COLO668 (cell line): ENCODE measurements around the gene CLNK.
"Not testable (repeated sequence)": the region's sequence is repeated elsewhere in the genome, so short reads cannot be mapped to it uniquely, and the experiment has no call there.

Experiments
- DNase-seq: peaks from one replicate; lab custom pipeline; 2025; ENCODE audit not compliant: unreplicated experiment; lab: John Stamatoyannopoulos, UW

CLNK gene

GRCh38 chr4:10614926-10615325 lies 69.6 kb downstream of the CLNK start:
- not testable (repeated sequence) for DNase-seq

DNA sequence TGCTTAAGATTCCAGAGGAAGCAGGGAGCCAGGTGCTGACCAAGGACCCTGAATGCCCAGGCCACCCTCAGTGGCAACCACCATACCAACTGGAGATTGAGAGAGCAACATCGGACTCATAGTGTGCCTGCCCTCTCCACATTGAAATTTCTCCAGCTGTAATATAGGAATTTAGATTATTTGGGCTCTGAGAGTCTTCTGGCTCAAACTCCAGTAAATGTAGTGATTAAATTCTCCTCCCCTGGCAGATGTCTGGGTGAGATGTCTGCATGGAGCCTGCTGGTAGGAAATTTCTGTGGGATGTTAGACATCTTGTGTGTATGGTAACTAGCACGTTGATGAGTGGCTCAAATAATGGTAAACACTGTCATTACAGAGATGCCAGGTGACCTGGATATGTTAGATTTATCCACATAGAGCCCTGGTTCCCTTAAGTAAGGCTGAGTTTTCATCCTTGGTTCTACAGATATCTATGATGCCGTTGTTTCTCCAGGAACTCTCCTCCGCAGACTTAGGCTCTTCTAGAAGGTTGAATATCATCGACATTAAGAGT lies 70.6 kb downstream of the CLNK start:
- no peak for DNase-seq

DNA sequence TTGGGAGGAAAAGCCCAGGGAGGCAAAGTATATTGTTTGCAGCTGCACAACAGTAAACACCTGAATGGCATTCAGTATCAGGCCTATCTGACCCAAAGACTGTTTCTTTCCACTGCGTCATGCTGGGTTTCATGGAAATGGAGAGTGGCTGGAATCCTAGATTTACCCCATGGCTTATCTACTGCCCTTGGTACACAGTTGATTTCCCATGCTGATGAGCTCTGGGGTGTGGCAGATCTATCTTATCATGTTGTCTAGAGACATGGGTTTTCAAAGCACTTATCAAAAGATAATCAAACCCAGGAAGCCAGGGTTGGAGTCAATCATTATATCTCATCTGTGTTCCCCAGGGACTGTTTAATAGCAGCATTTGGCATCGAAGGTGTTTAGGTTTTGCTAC lies 72.1 kb downstream of the CLNK start:
- DNase-seq: no peak

GRCh38 chr4:10611673-10612072 lies 72.9 kb downstream of the CLNK start:
- no peak for DNase-seq

DNA sequence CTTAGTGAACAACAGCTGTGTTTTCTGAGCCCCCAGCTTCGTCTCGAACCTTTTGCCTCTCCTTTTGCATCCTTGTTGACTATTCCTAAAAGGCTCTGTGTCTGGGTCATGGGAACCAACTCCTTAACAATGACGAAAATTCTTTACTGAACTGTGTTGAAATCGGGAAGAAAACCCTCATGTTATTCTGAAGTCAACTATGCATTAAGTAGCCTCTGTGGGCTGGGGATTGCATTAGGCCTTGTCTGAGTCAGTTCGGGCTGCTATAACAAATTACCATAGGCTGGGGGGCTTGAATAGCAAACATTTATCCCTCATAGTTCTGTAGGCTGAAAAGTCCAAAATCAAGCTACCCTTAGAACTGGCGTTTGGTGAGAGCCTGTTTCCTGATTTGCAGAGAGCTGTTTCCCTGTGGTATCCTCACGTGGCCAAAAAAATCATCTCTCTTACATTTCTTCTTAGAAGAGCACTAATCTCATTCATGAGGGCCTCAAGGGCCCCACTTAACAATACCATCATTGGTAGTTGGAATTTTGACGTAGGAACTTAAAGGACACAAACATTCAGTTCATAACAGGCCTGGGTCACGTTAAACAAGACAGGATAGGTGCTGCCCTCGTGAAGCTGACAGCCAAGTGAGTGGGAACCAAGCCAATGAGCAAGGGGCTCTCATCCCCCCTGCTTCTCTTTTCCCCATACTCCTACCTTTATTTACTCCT lies 75.9 kb downstream of the CLNK start:
- DNase-seq: no peak

GRCh38 chr4:10607206-10607605 lies 77.4 kb downstream of the CLNK start:
- DNase-seq: no peak

- DNase-seq: no peak
These were observed 77.9 kb downstream of the CLNK start for GRCh38 chr4:10606483-10607155.

- no peak for DNase-seq
These were observed 78.7 kb downstream of the CLNK start for GRCh38 chr4:10605746-10606482.

DNA sequence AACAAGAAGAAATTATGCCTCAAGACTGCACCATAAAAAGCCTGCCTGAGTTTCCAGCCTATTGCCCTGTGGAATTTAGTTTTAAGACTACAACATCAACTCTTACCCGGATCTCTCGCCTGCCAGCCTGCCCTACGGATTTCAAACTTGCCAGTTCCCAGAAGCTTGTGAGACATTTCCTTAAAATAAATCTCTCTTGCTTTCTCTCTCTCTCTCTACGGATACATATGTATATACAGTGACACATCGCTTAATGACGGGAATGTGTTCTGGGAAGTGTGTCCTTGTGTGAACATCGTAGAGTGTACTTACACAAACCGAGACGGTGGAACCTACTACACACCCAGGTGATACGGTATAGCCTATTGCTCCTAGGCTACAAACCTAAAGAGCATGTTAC lies 79.5 kb downstream of the CLNK start:
- no peak for DNase-seq

- no peak for DNase-seq
These were observed 85.0 kb downstream of the CLNK start for GRCh38 chr4:10599574-10599973.

DNA sequence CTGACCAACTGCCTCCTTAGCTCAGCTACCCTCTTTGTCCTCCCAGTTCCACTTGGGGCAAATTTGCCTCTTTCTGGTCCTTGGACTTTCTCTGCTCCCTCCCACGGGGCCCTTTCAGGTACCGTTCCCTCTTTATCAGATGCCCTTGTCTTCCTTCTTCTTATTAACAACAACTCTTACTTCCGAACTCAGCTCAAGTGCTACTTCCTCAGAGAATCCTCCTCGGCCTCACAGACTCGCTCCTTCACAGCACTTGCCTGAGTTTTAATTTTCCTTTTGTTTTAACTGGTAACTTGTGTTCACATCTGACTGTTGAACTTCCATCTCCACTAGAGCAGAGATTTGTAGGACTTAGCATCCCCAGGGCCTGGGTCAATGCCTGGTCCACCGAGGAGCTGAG lies 85.7 kb downstream of the CLNK start:
- no peak for DNase-seq

DNA sequence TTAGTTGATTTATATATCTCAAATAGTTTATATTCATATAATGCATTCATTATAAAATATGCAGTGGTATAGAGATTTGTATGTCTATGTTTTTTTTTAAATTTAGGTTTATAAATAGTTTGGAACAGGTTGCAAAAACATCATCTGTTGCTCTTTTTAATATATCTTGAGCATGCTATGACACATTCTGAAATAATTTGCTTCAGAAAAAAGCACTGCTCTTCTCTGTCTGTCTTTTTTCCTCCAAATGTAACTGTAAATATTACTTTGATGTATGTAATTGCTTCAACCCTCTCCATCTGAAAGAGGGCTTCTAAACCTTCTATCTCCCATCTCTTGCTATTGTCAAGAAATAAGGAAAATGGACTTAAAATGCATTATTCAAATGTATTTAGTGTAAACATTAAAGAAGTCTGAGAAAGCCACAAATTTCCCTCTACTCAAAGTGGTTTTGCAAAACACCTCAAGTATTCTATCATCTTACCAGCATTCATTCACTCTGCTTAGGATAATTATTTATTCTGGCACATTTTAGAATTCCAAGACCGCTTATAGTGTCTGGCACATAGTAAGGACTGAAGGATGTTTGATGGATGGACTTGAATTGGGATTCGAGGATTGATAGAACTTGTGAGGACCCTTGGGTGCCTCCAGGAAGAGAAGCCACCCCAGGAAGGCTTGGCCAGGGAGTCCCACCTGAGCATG lies 87.8 kb downstream of the CLNK start:
- no peak for DNase-seq

- no peak for DNase-seq
These were observed 91.4 kb downstream of the CLNK start for GRCh38 chr4:10593130-10593529.

- DNase-seq: no peak
These were observed 93.7 kb downstream of the CLNK start for GRCh38 chr4:10590896-10591295.

GRCh38 chr4:10589799-10590198 lies 94.8 kb downstream of the CLNK start:
- no peak for DNase-seq

GRCh38 chr4:10589321-10589720 lies 95.2 kb downstream of the CLNK start:
- no peak for DNase-seq

- peak; percentile 14 for DNase-seq
These were observed 96.9 kb downstream of the CLNK start for GRCh38 chr4:10587697-10588096.

GRCh38 chr4:10587296-10587695 lies 97.3 kb downstream of the CLNK start:
- no peak for DNase-seq

- DNase-seq: peak; percentile 21
These were observed 100.5 kb downstream of the CLNK start for GRCh38 chr4:10584042-10584441.

GRCh38 chr4:10582951-10583350 lies 101.6 kb downstream of the CLNK start:
- no peak for DNase-seq

DNA sequence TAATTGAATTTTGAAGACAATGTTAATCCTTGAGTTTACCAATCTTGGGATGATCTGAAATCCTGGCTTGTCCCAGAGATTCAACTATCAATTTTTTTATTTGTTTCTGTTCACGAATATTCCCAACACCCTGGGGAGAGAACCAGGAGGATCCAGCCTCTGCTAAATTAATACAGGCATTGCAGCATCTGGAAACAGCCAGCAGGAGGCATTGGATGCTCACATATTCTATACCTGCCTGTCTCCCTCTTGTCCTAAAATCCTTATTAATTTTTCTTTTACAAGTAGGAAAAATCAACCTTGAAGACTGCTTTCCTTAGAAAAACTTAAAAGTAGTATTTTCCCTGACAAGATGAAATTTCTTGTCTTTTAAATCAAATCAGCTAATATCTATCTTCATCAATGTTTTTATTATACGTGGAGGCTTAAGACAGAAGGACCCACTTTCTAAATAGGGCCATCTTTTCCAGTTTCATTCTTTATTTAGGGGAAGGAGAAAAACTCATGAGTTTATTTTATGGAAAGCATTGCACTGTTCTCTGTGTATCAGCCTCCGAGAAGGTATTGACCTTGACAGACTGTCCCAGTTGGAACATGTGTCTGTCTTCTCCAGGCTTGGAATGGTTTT lies 102.4 kb downstream of the CLNK start:
- peak; percentile 52 for DNase-seq
